Amniotic epithelial cell (primary cell): ENCODE results near the gene MEMO1.
"Not testable (repeated sequence)": the region's sequence is repeated elsewhere in the genome, so short reads cannot be mapped to it uniquely, and the experiment has no call there.

Source experiments
- DNase-seq: peaks from one replicate; pipeline ENCODE4 v3.0.0-alpha.2; 2010; ENCODE audit warnings: low read depth

The MEMO1 gene

GRCh38 chr2:31957354-31958139, 53.3 kb downstream of the MEMO1 start:
- no peak for DNase-seq

GRCh38 chr2:31956934-31957333, 53.9 kb downstream of the MEMO1 start:
- not testable (repeated sequence) for DNase-seq

- DNase-seq = no peak
These were observed 54.5 kb downstream of the MEMO1 start for GRCh38 chr2:31956312-31956711.

GRCh38 chr2:31953095-31953494, 57.7 kb downstream of the MEMO1 start:
- DNase-seq = not testable (repeated sequence)

GRCh38 chr2:31950946-31951562, 59.8 kb downstream of the MEMO1 start:
- DNase-seq = no peak

- DNase-seq = no peak
These were observed 62.9 kb downstream of the MEMO1 start for GRCh38 chr2:31947871-31948270.

- no peak for DNase-seq
These were observed 64.0 kb downstream of the MEMO1 start for GRCh38 chr2:31946838-31947237.

GRCh38 chr2:31945572-31945935, 65.3 kb downstream of the MEMO1 start:
- peak; percentile 89 for DNase-seq

GRCh38 chr2:31944828-31945571, 65.8 kb downstream of the MEMO1 start:
- no peak for DNase-seq

GRCh38 chr2:31943636-31944225, 67.1 kb downstream of the MEMO1 start:
- DNase-seq = no peak

GRCh38 chr2:31940920-31941319, 69.9 kb downstream of the MEMO1 start:
- no peak for DNase-seq

- peak; percentile 65 for DNase-seq
These were observed 73.1 kb downstream of the MEMO1 start for GRCh38 chr2:31937741-31938140.

GRCh38 chr2:31935370-31935769, 75.4 kb downstream of the MEMO1 start:
- no peak for DNase-seq

- DNase-seq = peak; percentile 22
These were observed 77.7 kb downstream of the MEMO1 start for GRCh38 chr2:31933066-31933465.

- no peak for DNase-seq
These were observed 78.2 kb downstream of the MEMO1 start for GRCh38 chr2:31932589-31932988.

- peak; percentile 67 for DNase-seq
These were observed 78.9 kb downstream of the MEMO1 start for GRCh38 chr2:31931916-31932315.

- DNase-seq = no peak
These were observed 85.3 kb downstream of the MEMO1 start for GRCh38 chr2:31925517-31925916.

- no peak for DNase-seq
These were observed 87.1 kb downstream of the MEMO1 start for GRCh38 chr2:31923662-31924061.

GRCh38 chr2:31922542-31923408, 88.0 kb downstream of the MEMO1 start:
- no peak for DNase-seq

- no peak for DNase-seq
These were observed 89.8 kb downstream of the MEMO1 start for GRCh38 chr2:31920962-31921361.

GRCh38 chr2:31919499-31919898, 91.3 kb downstream of the MEMO1 start:
- DNase-seq = no peak

GRCh38 chr2:31909661-31910060, 101.1 kb downstream of the MEMO1 start:
- DNase-seq = no peak
